Neural cell (in vitro differentiated cells): ENCODE data around the gene HTATSF1.

Experiments
- CTCF ChIP-seq: fragments of 450-650 bp; IDR thresholded peaks from 2 replicates; pipeline ENCODE4 v1.5.1; 2014; ENCODE audit warnings: antibody characterized with exemption, mild to moderate bottlenecking, moderate library complexity; ENCODE audit not compliant: poor library complexity, severe bottlenecking
- EP300 ChIP-seq: fragments of 450-650 bp; conservative IDR thresholded peaks from 2 replicates; pipeline ENCODE4 v1.6.1; 2014; ENCODE audit warnings: antibody characterized with exemption, mild to moderate bottlenecking, moderate library complexity; ENCODE audit not compliant: poor library complexity, severe bottlenecking
- EZH2 ChIP-seq: fragments of 200-600, 300-800 bp; shearing (Covaris generic), sonication (generic); IDR thresholded peaks from 2 replicates; pipeline ENCODE4 v1.6.1; 2014; ENCODE audit warnings: antibody characterized with exemption, low read length, borderline replicate concordance, mild to moderate bottlenecking; ENCODE audit not compliant: insufficient read depth, poor library complexity, severe bottlenecking
- POLR2AphosphoS5 ChIP-seq: IDR thresholded peaks from 2 replicates; pipeline ENCODE4 v1.6.1; 2012
- RAD21 ChIP-seq: fragments of 450-650 bp; conservative IDR thresholded peaks from 2 replicates; pipeline ENCODE4 v1.6.1; 2014; ENCODE audit warnings: antibody characterized with exemption, mild to moderate bottlenecking, moderate library complexity
- REST ChIP-seq: IDR thresholded peaks from 2 replicates; pipeline ENCODE4 v1.6.1; 2012; ENCODE audit warnings: borderline replicate concordance

GRCh38 chrX:136519069-136519468 lies 21.7 kb downstream of the HTATSF1 start:
- no peak for TF ChIP-seq CTCF
- no peak for TF ChIP-seq EZH2
- no peak for TF ChIP-seq EP300
- no peak for TF ChIP-seq POLR2AphosphoS5
- TF ChIP-seq RAD21 = no peak
- TF ChIP-seq REST = no peak
